ENCODE measurements around the gene TSPAN4.

The TSPAN4 gene

DNA sequence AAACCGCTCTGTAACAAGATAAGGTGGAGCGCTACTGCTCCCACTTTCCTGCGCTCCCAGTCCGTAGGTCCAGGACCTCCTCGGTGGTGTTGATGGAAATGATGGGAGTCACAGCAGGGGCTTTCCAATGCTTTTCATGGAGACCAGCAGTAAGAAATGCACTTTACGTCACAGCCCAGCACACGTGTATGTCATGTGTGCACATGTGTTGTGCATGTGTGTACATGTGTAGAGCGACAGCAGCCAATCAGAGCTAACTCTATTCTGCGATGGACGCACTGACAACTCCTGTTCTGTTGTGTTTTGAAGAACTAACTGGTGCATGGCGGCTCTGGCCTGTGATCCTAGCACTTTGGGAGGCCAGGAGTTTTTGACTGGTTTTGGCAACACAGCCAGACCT, 66.8 kb downstream of the TSPAN4 start:
- no peak for DNase-seq (ENCODE audit: low read depth in 3 of 3)

GRCh38 chr11:910044-910588, 67.5 kb downstream of the TSPAN4 start:
- DNase-seq (ENCODE audit: low read depth in 3 of 3), result peak in 1 of 3 experiments; percentile 15

GRCh38 chr11:910589-911030, 68.0 kb downstream of the TSPAN4 start, which contains the start of gene CHID1:
TSS of gene CHID1 (minus strand) at chr11:910810. CDS start at chr11:904816, 5,994 bp downstream.
- DNase-seq (ENCODE audit: low read depth in 3 of 3), result peak; percentile 75 to 87 (median 82)

GRCh38 chr11:911031-911889, 68.6 kb downstream of the TSPAN4 start:
- DNase-seq (ENCODE audit: low read depth in 3 of 3), result peak in 2 of 3 experiments; percentile 17 to 40

DNA sequence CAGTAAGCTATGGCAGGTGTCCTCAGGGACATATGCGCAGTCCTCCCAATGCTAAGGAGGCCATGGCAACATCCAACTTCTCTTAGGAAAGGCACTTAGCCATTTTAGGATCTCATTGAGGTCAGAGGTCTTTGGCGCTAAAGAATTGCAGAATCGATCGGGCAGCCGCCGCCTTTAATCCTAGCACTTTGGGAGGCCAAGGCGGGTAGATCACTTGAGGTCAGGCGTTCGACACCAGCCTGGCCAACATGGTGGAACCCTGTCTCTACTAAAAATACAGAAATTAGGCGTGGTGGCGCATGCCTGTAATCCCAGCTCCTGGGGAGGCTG, 69.2 kb downstream of the TSPAN4 start:
- no peak for DNase-seq (ENCODE audit: low read depth in 3 of 3)

GRCh38 chr11:912266-912665, 69.6 kb downstream of the TSPAN4 start:
- no peak for DNase-seq (ENCODE audit: low read depth in 3 of 3)

- DNase-seq (ENCODE audit: low read depth in 3 of 3), result no peak
These were observed 70.4 kb downstream of the TSPAN4 start for GRCh38 chr11:913043-913442.

DNA sequence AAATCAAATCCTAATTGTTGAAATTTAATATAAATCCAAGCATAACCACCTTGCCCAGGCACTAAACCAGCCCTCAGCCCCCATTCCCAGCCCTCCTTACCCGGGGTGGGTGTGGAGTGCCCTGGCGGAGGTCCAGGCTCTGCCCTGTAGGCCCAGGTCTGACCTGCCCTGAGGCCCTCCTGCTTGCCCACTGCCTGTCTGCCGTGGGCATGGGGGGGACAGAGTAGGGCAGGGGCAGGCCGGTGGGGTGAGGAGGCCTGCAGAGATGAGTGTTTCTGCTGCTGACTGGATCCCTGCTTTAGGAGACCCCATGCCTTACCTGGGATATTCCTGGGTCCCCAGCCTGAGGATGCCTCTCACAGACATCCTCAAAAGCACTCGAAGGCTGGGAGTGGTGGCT, 71.6 kb downstream of the TSPAN4 start:
- no peak for DNase-seq (ENCODE audit: low read depth in 3 of 3)

DNA sequence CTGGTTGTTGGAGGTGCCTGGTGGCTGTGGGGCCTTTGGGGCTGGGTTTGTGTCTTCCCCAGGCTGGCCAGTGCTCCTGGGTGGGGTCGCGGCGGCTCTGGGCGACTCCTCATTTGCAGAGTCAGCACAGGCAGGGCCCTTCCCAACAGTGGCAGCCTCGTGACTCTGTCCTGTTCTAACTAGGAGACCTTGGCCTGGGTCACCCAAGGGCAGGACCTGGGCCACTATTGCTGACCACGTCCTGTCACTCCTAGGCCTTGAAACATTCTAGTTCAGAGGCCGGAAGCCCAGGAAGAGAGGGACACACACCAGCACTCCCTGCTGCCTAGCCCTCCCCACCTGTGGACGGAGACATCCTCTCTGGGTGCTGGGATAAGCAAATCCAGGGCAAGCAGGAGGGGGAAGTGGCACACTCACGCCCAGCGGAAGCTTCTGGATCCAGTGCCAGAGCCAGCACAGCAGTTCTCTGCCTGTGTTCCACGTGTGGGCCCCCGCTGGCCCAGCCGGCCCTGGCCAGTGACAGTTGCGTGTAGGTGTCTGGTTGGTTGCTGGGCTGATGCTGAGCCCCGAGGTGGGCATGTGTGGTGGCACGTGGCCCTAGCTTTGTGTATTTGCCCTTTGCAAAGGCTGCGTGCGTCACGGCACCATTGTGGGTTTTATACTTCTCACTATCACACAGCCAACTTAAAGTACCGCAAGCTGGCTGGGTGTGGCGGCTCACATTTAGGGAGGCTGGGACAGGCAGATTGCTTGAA, 72.3 kb downstream of the TSPAN4 start:
- no peak for DNase-seq (ENCODE audit: low read depth in 3 of 3)

All from stimulated activated CD4-positive, alpha-beta T cell treated with anti-CD3 and anti-CD28 coated beads, TNF-alpha, amount 100 ng/mL, for 24 hours (primary cell).